NCI-H146 treated with DMSO at 0.1 percent for 48 hours (cell line): ENCODE measurements around the gene PHGDH.

Experiments
- DNase-seq: peaks from one replicate; lab custom pipeline; 2025; ENCODE audit not compliant: unreplicated experiment; lab: John Stamatoyannopoulos, UW

Gene PHGDH

GRCh38 chr1:119752592-119752991 lies 40.9 kb downstream of the PHGDH start:
- no peak for DNase-seq

GRCh38 chr1:119758584-119758983 lies 46.9 kb downstream of the PHGDH start:
- DNase-seq, result no peak

GRCh38 chr1:119762409-119762808 lies 50.7 kb downstream of the PHGDH start:
- DNase-seq, result no peak

- no peak for DNase-seq
Observed at GRCh38 chr1:119762953-119763352, 51.2 kb downstream of the PHGDH start.

GRCh38 chr1:119764220-119764619 lies 52.5 kb downstream of the PHGDH start:
- no peak for DNase-seq

- DNase-seq, result no peak
Observed at GRCh38 chr1:119766374-119766794, 54.6 kb downstream of the PHGDH start.

GRCh38 chr1:119767486-119767885 lies 55.8 kb downstream of the PHGDH start:
- no peak for DNase-seq

- no peak for DNase-seq
Observed at GRCh38 chr1:119768778-119769177, 57.0 kb downstream of the PHGDH start, which contains the start of gene HMGCS2. Gene HMGCS2, minus strand, starts transcription at chr1:119768905. Its CDS starts 61 bp downstream, at chr1:119768844.

- no peak for DNase-seq
Observed at GRCh38 chr1:119771016-119771415, 59.3 kb downstream of the PHGDH start.

GRCh38 chr1:119771770-119772169 lies 60.0 kb downstream of the PHGDH start:
- no peak for DNase-seq

- DNase-seq, result no peak
Observed at GRCh38 chr1:119772298-119772697, 60.6 kb downstream of the PHGDH start.

- no peak for DNase-seq
Observed at GRCh38 chr1:119773711-119774241, 62.0 kb downstream of the PHGDH start.

- no peak for DNase-seq
Observed at GRCh38 chr1:119774746-119775490, 63.2 kb downstream of the PHGDH start.

- DNase-seq, result no peak
Observed at GRCh38 chr1:119778359-119778758, 66.6 kb downstream of the PHGDH start.

GRCh38 chr1:119778886-119779560 lies 67.3 kb downstream of the PHGDH start:
- DNase-seq, result no peak

- DNase-seq, result no peak
Observed at GRCh38 chr1:119779869-119780356, 68.2 kb downstream of the PHGDH start.

GRCh38 chr1:119781434-119782210 lies 69.9 kb downstream of the PHGDH start:
- no peak for DNase-seq

GRCh38 chr1:119782631-119783325 lies 71.0 kb downstream of the PHGDH start:
- no peak for DNase-seq

- no peak for DNase-seq
Observed at GRCh38 chr1:119783354-119784185, 71.8 kb downstream of the PHGDH start.
